GM18861 (cell line): ENCODE data around the gene LYSMD3.

Experiments
- ATAC-seq: cut with Tn5 transposase; IDR thresholded peaks from one replicate; pipeline ENCODE4 v1.9.1; 2021; ENCODE audit not compliant: unreplicated experiment

LYSMD3 gene

GRCh38 chr5:90483206-90483605, 46.2 kb downstream of the LYSMD3 start:
- no peak for ATAC-seq

GRCh38 chr5:90480699-90481098, 48.7 kb downstream of the LYSMD3 start:
- ATAC-seq = no peak

- no peak for ATAC-seq
Observed at GRCh38 chr5:90479611-90480385, 49.6 kb downstream of the LYSMD3 start.

GRCh38 chr5:90477621-90478215, 51.7 kb downstream of the LYSMD3 start:
- ATAC-seq = no peak

- ATAC-seq = no peak
Observed at GRCh38 chr5:90477073-90477472, 52.3 kb downstream of the LYSMD3 start.

GRCh38 chr5:90476391-90476790, 53.0 kb downstream of the LYSMD3 start:
- ATAC-seq = no peak

GRCh38 chr5:90475436-90475980, 53.9 kb downstream of the LYSMD3 start:
- ATAC-seq = no peak

- peak; percentile 83 for ATAC-seq
Observed at GRCh38 chr5:90474235-90475107, 54.9 kb downstream of the LYSMD3 start, which contains the start of the genes MBLAC2 and POLR3G. TSS of gene MBLAC2 (minus strand) at chr5:90474771. CDS start at chr5:90474292, 479 bp downstream. TSS of gene POLR3G (plus strand) at chr5:90474864. CDS start at chr5:90485568, 10,704 bp downstream.

GRCh38 chr5:90473396-90474234, 55.8 kb downstream of the LYSMD3 start:
- ATAC-seq = peak; percentile 4

- peak; percentile 6 for ATAC-seq
Observed at GRCh38 chr5:90472783-90473395, 56.5 kb downstream of the LYSMD3 start.
